Eye (tissue), 1 donor: ENCODE measurements around the gene DACH1.

ENCODE experiments used
- DNase-seq: peaks from one replicate; pipeline ENCODE4 v3.0.0-alpha.2; 2015

DACH1 gene

GRCh38 chr13:71685072-71685471 is 181.9 kb downstream of the DACH1 start:
- DNase-seq: no peak

- DNase-seq: no peak
Measured at GRCh38 chr13:71681901-71682613, 184.9 kb downstream of the DACH1 start.

GRCh38 chr13:71677124-71677523 is 189.9 kb downstream of the DACH1 start:
- DNase-seq: peak; percentile 33

GRCh38 chr13:71672512-71672911 is 194.5 kb downstream of the DACH1 start:
- no peak for DNase-seq

- DNase-seq: no peak
Measured at GRCh38 chr13:71663431-71663830, 203.6 kb downstream of the DACH1 start.

- DNase-seq: no peak
Measured at GRCh38 chr13:71661921-71662320, 205.1 kb downstream of the DACH1 start.

- no peak for DNase-seq
Measured at GRCh38 chr13:71659404-71659803, 207.6 kb downstream of the DACH1 start.

GRCh38 chr13:71645467-71645866 is 221.5 kb downstream of the DACH1 start:
- no peak for DNase-seq

- no peak for DNase-seq
Measured at GRCh38 chr13:71644579-71644978, 222.4 kb downstream of the DACH1 start.

GRCh38 chr13:71643448-71643860 is 223.6 kb downstream of the DACH1 start:
- DNase-seq: no peak

GRCh38 chr13:71638751-71639150 is 228.3 kb downstream of the DACH1 start:
- no peak for DNase-seq

GRCh38 chr13:71634602-71635443 is 232.2 kb downstream of the DACH1 start:
- DNase-seq: no peak

GRCh38 chr13:71634182-71634581 is 232.8 kb downstream of the DACH1 start:
- DNase-seq: no peak

- no peak for DNase-seq
Measured at GRCh38 chr13:71632721-71633120, 234.3 kb downstream of the DACH1 start.

GRCh38 chr13:71632206-71632605 is 234.8 kb downstream of the DACH1 start:
- DNase-seq: no peak

GRCh38 chr13:71629167-71629566 is 237.8 kb downstream of the DACH1 start:
- DNase-seq: no peak

- DNase-seq: no peak
Measured at GRCh38 chr13:71626421-71627117, 240.4 kb downstream of the DACH1 start.

- no peak for DNase-seq
Measured at GRCh38 chr13:71625694-71626093, 241.3 kb downstream of the DACH1 start.

GRCh38 chr13:71624653-71625600 is 242.1 kb downstream of the DACH1 start:
- no peak for DNase-seq

- DNase-seq: peak; percentile 81
Measured at GRCh38 chr13:71621174-71622124, 245.6 kb downstream of the DACH1 start.

- peak; percentile 71 for DNase-seq
Measured at GRCh38 chr13:71619096-71619495, 247.9 kb downstream of the DACH1 start.
